Effector memory CD4-positive, alpha-beta T cell (primary cell): ENCODE data around the gene AGAP1.

Experiments used
- DNase-seq, 3 donors: peaks; one replicate each; pipeline ENCODE4 v3.0.0-alpha.2; 2020
- H3K27ac ChIP-seq: 2 replicates; pipeline ENCODE4 v1.7.0; 2013; ENCODE audit warnings: mild to moderate bottlenecking, low read length, moderate library complexity; ENCODE audit not compliant: insufficient read depth, poor library complexity, severe bottlenecking
- H3K27me3 ChIP-seq: replicated peaks from 2 replicates; pipeline ENCODE4 v1.7.0; 2013; ENCODE audit warnings: mild to moderate bottlenecking, low read length; ENCODE audit not compliant: insufficient read depth, control insufficient read depth, poor library complexity, severe bottlenecking
- H3K36me3 ChIP-seq: 2 replicates; pipeline ENCODE4 v1.7.0; 2013; ENCODE audit warnings: mild to moderate bottlenecking, low read length, moderate library complexity; ENCODE audit not compliant: control insufficient read depth, insufficient read depth
- H3K4me1 ChIP-seq: 2 replicates; pipeline ENCODE4 v1.7.0; 2013; ENCODE audit warnings: low read length, mild to moderate bottlenecking; ENCODE audit not compliant: control insufficient read depth, insufficient read depth, poor library complexity, severe bottlenecking
- H3K4me3 ChIP-seq: 2 replicates; pipeline ENCODE4 v1.7.0; 2013; ENCODE audit warnings: low read length, low read depth, mild to moderate bottlenecking; ENCODE audit not compliant: insufficient read depth, poor library complexity, severe bottlenecking
- H3K9me3 ChIP-seq: 2 replicates; pipeline ENCODE4 v1.7.0; 2013; ENCODE audit warnings: mild to moderate bottlenecking, low read length, moderate library complexity; ENCODE audit not compliant: control insufficient read depth

Gene AGAP1

GRCh38 chr2:236051351-236051750 is 557.5 kb downstream of the AGAP1 start:
- Histone ChIP-seq H3K27ac (no peak overlapping the region), H3K27me3 (no peaks in the 10 kb centered on the region), H3K4me1 (no peaks in the 10 kb centered on the region), H3K36me3 (no peaks in the 10 kb centered on the region), H3K4me3 (no peak overlapping the region), H3K9me3 (no peaks in the 10 kb centered on the region)
- DNase-seq: no peak

- Histone ChIP-seq H3K9me3 (no peaks in the 10 kb centered on the region), H3K36me3 (no peaks in the 10 kb centered on the region), H3K27ac (no peak overlapping the region), H3K4me3 (no peak overlapping the region), H3K4me1 (no peaks in the 10 kb centered on the region), H3K27me3 (no peaks in the 10 kb centered on the region)
- DNase-seq: no peak
Measured at GRCh38 chr2:236051806-236052205, 558.0 kb downstream of the AGAP1 start.

GRCh38 chr2:236052206-236052605 is 558.4 kb downstream of the AGAP1 start:
- no peak overlapping the region for H3K4me3 ChIP-seq
- no peaks in the 10 kb centered on the region for H3K4me1 ChIP-seq
- no peak overlapping the region for H3K27ac ChIP-seq
- no peak for DNase-seq
- no peaks in the 10 kb centered on the region for H3K9me3 ChIP-seq
- no peaks in the 10 kb centered on the region for H3K36me3 ChIP-seq
- no peaks in the 10 kb centered on the region for H3K27me3 ChIP-seq

GRCh38 chr2:236052926-236053821 is 559.3 kb downstream of the AGAP1 start:
- no peak overlapping the region for H3K27ac ChIP-seq
- no peak for DNase-seq
- no peaks in the 10 kb centered on the region for H3K9me3 ChIP-seq
- no peaks in the 10 kb centered on the region for H3K36me3 ChIP-seq
- H3K27me3 ChIP-seq: no peaks in the 10 kb centered on the region
- no peak overlapping the region for H3K4me3 ChIP-seq
- H3K4me1 ChIP-seq: no peaks in the 10 kb centered on the region

GRCh38 chr2:236054125-236054524 is 560.3 kb downstream of the AGAP1 start:
- H3K27me3 ChIP-seq: no peaks in the 10 kb centered on the region
- no peaks in the 10 kb centered on the region for H3K36me3 ChIP-seq
- no peaks in the 10 kb centered on the region for H3K4me1 ChIP-seq
- H3K4me3 ChIP-seq: no peak overlapping the region
- H3K27ac ChIP-seq: no peak overlapping the region
- H3K9me3 ChIP-seq: no peaks in the 10 kb centered on the region
- DNase-seq: no peak

- Histone ChIP-seq H3K36me3 (no peaks in the 10 kb centered on the region), H3K27ac (no peak overlapping the region), H3K27me3 (no peaks in the 10 kb centered on the region), H3K4me1 (no peaks in the 10 kb centered on the region), H3K9me3 (no peaks in the 10 kb centered on the region), H3K4me3 (no peak overlapping the region)
- DNase-seq: no peak
Measured at GRCh38 chr2:236054621-236055305, 560.9 kb downstream of the AGAP1 start.

GRCh38 chr2:236055471-236055870 is 561.6 kb downstream of the AGAP1 start:
- no peaks in the 10 kb centered on the region for H3K9me3 ChIP-seq
- H3K27me3 ChIP-seq: no peaks in the 10 kb centered on the region
- no peak for DNase-seq
- H3K4me3 ChIP-seq: no peak overlapping the region
- no peaks in the 10 kb centered on the region for H3K36me3 ChIP-seq
- no peak overlapping the region for H3K27ac ChIP-seq
- no peaks in the 10 kb centered on the region for H3K4me1 ChIP-seq

- H3K9me3 ChIP-seq: no peaks in the 10 kb centered on the region
- H3K4me3 ChIP-seq: no peak overlapping the region
- H3K27me3 ChIP-seq: no peaks in the 10 kb centered on the region
- DNase-seq: no peak
- H3K27ac ChIP-seq: no peak overlapping the region
- H3K4me1 ChIP-seq: no peaks in the 10 kb centered on the region
- no peaks in the 10 kb centered on the region for H3K36me3 ChIP-seq
Measured at GRCh38 chr2:236056141-236056540, 562.3 kb downstream of the AGAP1 start.

- H3K36me3 ChIP-seq: no peaks in the 10 kb centered on the region
- no peak for DNase-seq
- H3K27ac ChIP-seq: no peak overlapping the region
- no peaks in the 10 kb centered on the region for H3K4me1 ChIP-seq
- no peak overlapping the region for H3K4me3 ChIP-seq
- no peaks in the 10 kb centered on the region for H3K27me3 ChIP-seq
- no peaks in the 10 kb centered on the region for H3K9me3 ChIP-seq
Measured at GRCh38 chr2:236057375-236057774, 563.5 kb downstream of the AGAP1 start.

GRCh38 chr2:236061497-236061896 is 567.7 kb downstream of the AGAP1 start:
- Histone ChIP-seq H3K4me3 (no peak overlapping the region), H3K27ac (no peak overlapping the region), H3K4me1 (no peaks in the 10 kb centered on the region), H3K9me3 (no peaks in the 10 kb centered on the region), H3K27me3 (no peaks in the 10 kb centered on the region), H3K36me3 (no peaks in the 10 kb centered on the region)
- no peak for DNase-seq
